DND-41 (cell line): ENCODE measurements around the gene DNAH3.

Experiments
- ATAC-seq: fragments of 200-7000 bp; cut with Tn5 transposase; 3 replicates; pipeline ENCODE4 v1.9.1; 2021; ENCODE audit warnings: low read depth; ENCODE audit not compliant: insufficient read depth
- DNase-seq: peaks from one replicate; pipeline ENCODE4 v3.0.0-alpha.2; 2020
- H2AFZ ChIP-seq: 2 replicates; pipeline ENCODE4 v1.6.0; 2012; ENCODE audit warnings: low read depth, low read length
- H3K27ac ChIP-seq: 2 replicates; pipeline ENCODE4 v1.5.1; 2012; ENCODE audit warnings: low read length, inconsistent platforms
- H3K27me3 ChIP-seq: fragments of 200-600 bp; sonication (generic); 2 replicates; pipeline ENCODE4 v1.6.0; 2012; ENCODE audit warnings: low read length, mild to moderate bottlenecking, inconsistent platforms; ENCODE audit not compliant: insufficient read depth, poor library complexity
- H3K36me3 ChIP-seq: 2 replicates; pipeline ENCODE4 v1.5.1; 2012; ENCODE audit warnings: low read length, inconsistent platforms; ENCODE audit not compliant: insufficient read depth
- H3K4me1 ChIP-seq: 2 replicates; pipeline ENCODE4 v1.5.1; 2012; ENCODE audit warnings: mild to moderate bottlenecking, low read length; ENCODE audit not compliant: insufficient read depth
- H3K4me2 ChIP-seq: 2 replicates; pipeline ENCODE4 v1.6.0; 2012; ENCODE audit warnings: mild to moderate bottlenecking, moderate library complexity, low read length, inconsistent platforms; ENCODE audit not compliant: insufficient read depth
- H3K4me3 ChIP-seq, 2 experiments: fragments of 200-600 bp in 1 of 2; shearing (Covaris generic) in 1 of 2; 2 replicates each; pipeline ENCODE4 v1.5.1; 2012 to 2016; ENCODE audit warnings: inconsistent platforms in 2 of 2, low read length in 2 of 2, mild to moderate bottlenecking in 2 of 2, low read depth in 1 of 2, moderate library complexity in 1 of 2
- H3K79me2 ChIP-seq: 2 replicates; pipeline ENCODE4 v1.6.0; 2012; ENCODE audit warnings: low read length, inconsistent platforms; ENCODE audit not compliant: insufficient read depth
- H3K9ac ChIP-seq: 2 replicates; pipeline ENCODE4 v1.6.0; 2012; ENCODE audit warnings: low read depth, mild to moderate bottlenecking, inconsistent platforms, low read length, moderate library complexity
- H3K9me3 ChIP-seq: 2 replicates; pipeline ENCODE4 v1.5.1; 2012; ENCODE audit warnings: low read length, moderate library complexity, mild to moderate bottlenecking, inconsistent platforms; ENCODE audit not compliant: insufficient read depth, severe bottlenecking
- H4K20me1 ChIP-seq: 2 replicates; pipeline ENCODE4 v1.6.0; 2012; ENCODE audit warnings: low read length; ENCODE audit not compliant: insufficient read depth
- CTCF ChIP-seq: IDR thresholded peaks from 2 replicates; pipeline ENCODE4 v1.5.1; 2012; ENCODE audit warnings: borderline replicate concordance, low read length, moderate library complexity, mild to moderate bottlenecking; ENCODE audit not compliant: poor library complexity, severe bottlenecking; ENCODE audit errors: extremely low read depth
- EZH2 ChIP-seq: IDR thresholded peaks from 3 replicates; pipeline ENCODE4 v1.6.1; 2012; ENCODE audit warnings: borderline replicate concordance, low read depth, mild to moderate bottlenecking, moderate library complexity, low read length, inconsistent platforms; ENCODE audit not compliant: severe bottlenecking

Gene DNAH3

GRCh38 chr16:20954574-20954973 lies 196.1 kb downstream of the DNAH3 start:
- H2AFZ ChIP-seq = no peak overlapping the region
- no peaks in the 10 kb centered on the region for H4K20me1 ChIP-seq
- ATAC-seq = no peak
- H3K9ac ChIP-seq = no peak overlapping the region
- DNase-seq = no peak
- H3K4me1 ChIP-seq = no peaks in the 10 kb centered on the region
- H3K27ac ChIP-seq = no peak overlapping the region
- no peaks in the 10 kb centered on the region for H3K27me3 ChIP-seq
- no peak overlapping the region for H3K4me2 ChIP-seq
- H3K4me3 ChIP-seq = no peak overlapping the region
- TF ChIP-seq CTCF = no peak
- TF ChIP-seq EZH2 = no peak
- H3K79me2 ChIP-seq = no peaks in the 10 kb centered on the region
- H3K36me3 ChIP-seq = no peaks in the 10 kb centered on the region
- no peaks in the 10 kb centered on the region for H3K9me3 ChIP-seq

- Histone ChIP-seq H3K27ac (no peak overlapping the region), H3K9ac (no peak overlapping the region), H3K36me3 (no peaks in the 10 kb centered on the region), H3K79me2 (no peaks in the 10 kb centered on the region), H3K4me3 (no peak overlapping the region), H3K27me3 (no peaks in the 10 kb centered on the region), H4K20me1 (no peaks in the 10 kb centered on the region), H3K9me3 (no peaks in the 10 kb centered on the region), H3K4me1 (no peaks in the 10 kb centered on the region), H2AFZ (no peak overlapping the region), H3K4me2 (no peak overlapping the region)
- ATAC-seq (no peak), DNase-seq (no peak)
- TF ChIP-seq CTCF (no peak), EZH2 (no peak)
Measured at GRCh38 chr16:20952139-20952920, 198.3 kb downstream of the DNAH3 start.

GRCh38 chr16:20950294-20950693 lies 200.4 kb downstream of the DNAH3 start:
- Histone ChIP-seq H2AFZ (no peak overlapping the region), H3K9ac (no peak overlapping the region), H3K4me2 (no peak overlapping the region), H3K9me3 (no peaks in the 10 kb centered on the region), H3K4me1 (no peaks in the 10 kb centered on the region), H3K27ac (no peak overlapping the region), H3K4me3 (no peak overlapping the region), H4K20me1 (no peaks in the 10 kb centered on the region), H3K79me2 (no peaks in the 10 kb centered on the region), H3K36me3 (no peaks in the 10 kb centered on the region), H3K27me3 (no peaks in the 10 kb centered on the region)
- ATAC-seq = no peak
- DNase-seq = no peak
- TF ChIP-seq EZH2 (no peak), CTCF (no peak)
